Daoy (cell line): Measurements from ENCODE around the gene STIM1. TPM values are rescaled to one million over a fixed set of nuclear protein-coding genes. Genes with fewer than 3 reads are reported as not detected.

Source experiments
- DNase-seq: peaks from one replicate; pipeline ENCODE4 v3.0.0-alpha.2; 2015; ENCODE audit warnings: low read depth
- total RNA-seq: library from RNA; depleted of rRNA; stranded (reverse); fragments of >200 nt; shearing (Covaris generic); gene quantifications from 2 replicates; pipeline ENCODE4 v1.2.3, GENCODE V29; 2014

Gene STIM1
- total RNA-seq, 1 experiment from 2014 or later: 7.7 TPM

DNA sequence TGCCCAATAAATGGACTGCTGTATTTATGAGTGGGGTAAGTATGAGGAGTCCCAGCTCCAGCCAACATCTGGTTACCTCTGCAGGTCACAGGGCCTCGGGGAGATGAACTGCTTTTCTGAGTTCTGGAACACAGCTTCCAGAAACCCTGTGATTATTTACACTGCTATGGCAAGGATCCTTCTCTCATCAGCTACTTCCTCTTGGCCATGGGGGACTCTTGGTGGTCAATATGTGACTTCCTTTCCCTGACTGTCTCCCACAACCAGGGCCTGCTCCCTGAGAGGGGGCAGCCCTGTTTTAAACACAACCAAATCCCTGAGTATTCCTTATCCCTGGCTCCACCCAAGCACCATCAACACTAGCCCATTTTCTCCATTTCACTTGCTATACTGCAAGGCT lies 24.7 kb upstream of the STIM1 start:
- no peak for DNase-seq

- no peak for DNase-seq
These were observed 23.9 kb upstream of the STIM1 start for GRCh38 chr11:3831378-3832239.

GRCh38 chr11:3832816-3833215 lies 22.6 kb upstream of the STIM1 start:
- DNase-seq: no peak

DNA sequence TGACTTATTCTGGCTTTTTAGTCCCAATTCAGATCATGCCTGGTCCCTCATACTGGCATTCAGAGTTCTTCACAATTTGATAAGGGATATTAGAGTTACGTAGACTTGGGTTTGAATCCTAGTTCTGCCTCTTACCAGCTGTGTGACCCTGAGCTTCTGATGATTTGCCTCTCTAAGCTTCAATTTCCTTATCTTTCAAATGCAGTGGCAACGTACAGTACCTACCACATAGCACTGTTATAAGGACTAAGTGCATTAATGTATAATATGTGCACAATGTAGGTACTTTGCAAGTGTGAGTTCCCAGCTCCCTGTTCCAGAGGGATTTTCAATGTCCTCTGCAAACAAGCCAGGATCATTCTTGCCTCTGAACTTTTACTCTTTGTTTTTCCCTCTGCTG lies 22.0 kb upstream of the STIM1 start:
- DNase-seq: no peak

GRCh38 chr11:3834349-3834663 lies 21.2 kb upstream of the STIM1 start:
- DNase-seq: no peak

GRCh38 chr11:3834664-3835461 lies 20.6 kb upstream of the STIM1 start:
- no peak for DNase-seq

- no peak for DNase-seq
These were observed 19.7 kb upstream of the STIM1 start for GRCh38 chr11:3835751-3836150.

DNA sequence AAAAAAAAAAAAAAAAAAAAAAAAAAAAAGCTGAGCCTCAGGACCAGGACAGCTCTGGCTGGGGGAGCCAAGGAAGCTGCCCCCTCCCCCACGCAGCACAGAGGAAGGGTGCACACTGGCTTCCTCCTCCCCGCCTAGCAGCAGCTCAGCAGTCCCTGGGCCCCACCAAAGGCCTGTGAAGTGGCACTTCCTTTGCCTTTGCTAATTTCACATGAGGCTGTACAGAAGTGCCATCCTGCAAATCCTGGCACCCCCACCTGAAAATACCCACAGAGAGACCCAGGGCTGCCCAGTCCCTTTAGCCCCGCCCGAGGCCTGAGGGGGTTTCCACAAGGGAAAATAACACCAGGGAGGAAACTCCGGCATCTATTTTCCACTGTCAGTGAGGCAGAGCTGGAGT lies 18.6 kb upstream of the STIM1 start:
- DNase-seq: no peak

DNA sequence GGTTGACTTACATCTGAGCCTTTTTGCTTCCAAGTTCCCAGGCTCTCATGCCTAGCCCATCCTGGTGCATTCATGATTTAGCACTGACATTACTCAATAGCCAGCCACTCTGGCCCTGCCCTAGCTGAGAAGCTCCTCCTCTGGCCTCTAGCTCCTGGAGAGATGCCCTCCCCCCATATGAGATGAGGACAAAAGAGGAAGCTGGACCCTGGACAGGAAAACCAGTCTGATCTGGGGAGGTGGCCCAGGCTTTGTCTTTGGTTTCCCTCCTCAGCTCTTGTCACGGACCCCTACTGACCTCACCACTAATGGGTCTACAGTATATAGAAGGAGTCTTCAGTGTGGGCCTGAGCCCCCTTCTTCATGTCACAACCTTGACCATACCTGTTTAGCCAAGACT lies 17.7 kb upstream of the STIM1 start:
- DNase-seq: no peak

GRCh38 chr11:3838504-3838903 lies 17.0 kb upstream of the STIM1 start:
- no peak for DNase-seq

DNA sequence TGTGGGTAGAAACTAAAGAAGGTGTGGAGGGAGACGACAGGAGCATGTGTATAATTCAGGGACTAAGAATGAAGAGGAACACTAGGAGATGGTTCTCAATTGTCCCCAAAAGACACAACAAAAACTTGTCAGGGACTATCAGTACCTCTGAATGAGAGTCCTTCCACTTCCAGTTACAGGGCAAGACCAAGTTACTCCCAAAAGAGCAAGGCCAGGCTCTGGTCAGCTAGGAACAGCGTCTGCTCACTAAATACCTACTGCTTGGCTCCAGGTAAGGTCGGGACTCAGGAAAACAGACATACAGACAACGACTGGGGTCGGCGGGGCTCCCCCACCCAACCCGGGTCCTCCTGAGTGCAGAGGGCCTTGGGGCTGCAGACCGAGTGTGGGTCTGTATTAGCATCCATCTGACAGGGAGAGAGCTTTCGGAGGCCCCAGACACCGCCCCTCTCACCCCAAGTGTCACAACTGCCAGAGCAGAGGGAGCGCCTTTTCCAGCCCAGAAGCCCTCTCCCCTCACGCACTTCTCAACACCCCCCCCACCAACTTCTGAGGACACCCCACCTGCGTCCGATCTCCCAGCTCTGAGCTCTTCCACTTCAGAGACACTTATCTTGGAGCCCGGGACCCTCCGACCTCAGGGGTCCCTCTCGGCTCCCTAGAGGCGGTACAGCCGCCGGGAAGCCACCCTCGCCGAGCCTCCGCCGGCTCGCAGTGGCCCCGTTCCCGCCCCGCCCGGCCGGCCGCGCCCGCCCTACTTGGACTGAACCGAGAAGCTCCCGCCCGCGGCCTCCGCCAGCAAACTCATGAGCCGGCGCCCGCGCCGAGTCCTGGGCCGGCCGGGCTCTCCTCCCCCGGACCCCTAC lies 15.2 kb upstream of the STIM1 start:
- DNase-seq: no peak

- peak; percentile 90 for DNase-seq
These were observed 14.5 kb upstream of the STIM1 start, which contains the start of gene RHOG for GRCh38 chr11:3840870-3841425. RHOG (minus strand) TSS chr11:3840959; CDS start chr11:3828138, 12,821 bp downstream.

GRCh38 chr11:3841426-3842350 lies 13.8 kb upstream of the STIM1 start:
- DNase-seq: peak; percentile 87

GRCh38 chr11:3843326-3843725 lies 12.1 kb upstream of the STIM1 start:
- no peak for DNase-seq

DNA sequence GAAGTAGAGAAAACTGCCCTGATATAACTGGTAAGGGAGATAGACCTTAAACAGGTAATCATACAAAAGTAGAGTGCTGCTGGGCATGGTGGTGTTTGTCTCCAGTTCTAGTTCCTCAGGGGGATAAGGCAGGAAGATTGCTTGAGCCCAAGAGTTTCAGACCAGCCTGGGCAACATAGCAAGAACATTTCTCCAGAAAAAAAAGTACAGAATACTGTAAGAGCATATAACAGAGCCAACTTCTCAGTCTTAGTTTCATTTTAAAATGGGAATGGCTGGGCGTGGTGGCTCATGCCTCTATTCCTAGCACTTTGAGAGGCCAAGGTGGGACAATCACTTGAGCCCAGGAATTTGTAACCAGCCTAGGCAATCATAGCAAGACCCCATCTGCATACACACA lies 10.2 kb upstream of the STIM1 start:
- no peak for DNase-seq

GRCh38 chr11:3845670-3846069 lies 9.8 kb upstream of the STIM1 start:
- DNase-seq: no peak

DNA sequence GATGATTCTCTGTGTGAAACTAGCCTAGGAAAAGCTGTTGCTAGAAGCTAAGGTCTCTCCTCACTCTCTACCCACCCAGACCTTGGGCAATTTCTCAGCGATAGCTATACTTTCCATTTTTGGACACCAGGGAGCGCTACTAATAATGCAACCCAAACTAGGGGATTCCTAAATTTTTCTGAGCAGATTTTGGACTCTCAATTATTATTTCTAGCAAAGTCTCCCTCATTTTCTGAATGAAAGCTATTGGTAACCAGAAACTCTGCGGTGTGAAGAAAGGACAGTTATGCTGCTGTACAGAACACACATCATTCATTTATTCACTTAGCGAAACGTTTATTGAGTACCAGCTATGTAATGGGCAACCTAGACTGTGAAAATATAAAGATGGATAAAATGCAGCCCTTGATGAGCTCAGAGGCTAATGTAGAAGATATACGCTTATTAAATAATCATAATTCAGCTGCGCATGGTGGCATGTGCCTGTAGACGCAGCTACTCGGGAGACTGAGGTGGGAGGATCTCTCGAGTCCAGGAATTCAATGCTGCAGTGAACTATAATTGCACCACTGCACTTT lies 6.1 kb upstream of the STIM1 start:
- DNase-seq: no peak

- DNase-seq: no peak
These were observed 2.0 kb upstream of the STIM1 start for GRCh38 chr11:3853545-3853842.

- no peak for DNase-seq
These were observed 1.4 kb upstream of the STIM1 start for GRCh38 chr11:3853899-3854659.

DNA sequence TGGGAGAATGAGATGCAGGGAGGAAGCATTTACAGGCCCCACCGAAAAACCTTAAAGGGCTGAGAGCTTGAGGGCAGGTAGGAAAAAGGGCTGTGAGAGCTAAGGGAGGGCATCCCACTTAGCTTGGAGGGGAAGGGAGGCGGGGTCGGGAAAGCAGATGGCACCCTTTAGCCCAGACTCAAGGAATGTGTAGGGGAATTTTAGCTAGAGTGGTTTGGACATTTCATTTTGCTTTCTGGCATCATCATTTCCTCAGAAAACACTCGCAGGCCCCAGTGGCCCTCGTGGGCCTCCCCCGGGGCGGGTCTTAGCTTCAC lies 846 bp upstream of the STIM1 start:
- no peak for DNase-seq
